Heart left ventricle (tissue), 13 donors: ENCODE results near the gene TAGAP.

Experiments used
- POLR2A ChIP-seq, 2 donors: fragments of 450-650 bp; IDR thresholded peaks; one replicate each; pipeline ENCODE4 v1.6.1; 2017; ENCODE audit warnings: antibody characterized with exemption in 2 of 2, mild to moderate bottlenecking in 2 of 2, moderate library complexity in 2 of 2
- TF ChIP-seq, protein P1 (sequence below), 12 donors: fragments of 200-600 bp; sonication (generic) in 4 of 12; IDR thresholded peaks; one replicate each; pipeline versions ENCODE4 v1.5.0 to v1.8.0; 2018 to 2022; ENCODE audit warnings: antibody characterized with exemption in 12 of 12, mild to moderate bottlenecking in 5 of 12
- donor health status: ischemic (EF 13 %, LVEDD 7.1; RV severe dilation, severe dysfunction).
- donor health status: DM: no; HTN: yes; CAD: no.
- donor health status: DM: no; HTN: no; CAD: no.
- donor health status: ischemic (EF 25% LVEDD 6.9; RV normal size, moderate dysfunction).
- donor health status: ischemic (EF 25% LVEDD 5.7; RV mildly dilated, moderate dysfunction).
- donor health status: ischemic (EF 35%, LVEDD 5.7; RV mildly dilated, moderate dysfunction).
- donor health status: nonischemic (EF 11% LVEDD 7.7; RV severe dilation, severe dysfunction).
- donor health status: DM: yes; HTN: yes; CAD: no.
- donor health status: PGD.
- donor health status: ischemic (EF 29% LVEDD 5.4; RV normal size, mild dysfunction).
- donor health status: nonischemic (EF 23%, LVEDD 6.1; RV moderate dilation, normal function).

DNA sequence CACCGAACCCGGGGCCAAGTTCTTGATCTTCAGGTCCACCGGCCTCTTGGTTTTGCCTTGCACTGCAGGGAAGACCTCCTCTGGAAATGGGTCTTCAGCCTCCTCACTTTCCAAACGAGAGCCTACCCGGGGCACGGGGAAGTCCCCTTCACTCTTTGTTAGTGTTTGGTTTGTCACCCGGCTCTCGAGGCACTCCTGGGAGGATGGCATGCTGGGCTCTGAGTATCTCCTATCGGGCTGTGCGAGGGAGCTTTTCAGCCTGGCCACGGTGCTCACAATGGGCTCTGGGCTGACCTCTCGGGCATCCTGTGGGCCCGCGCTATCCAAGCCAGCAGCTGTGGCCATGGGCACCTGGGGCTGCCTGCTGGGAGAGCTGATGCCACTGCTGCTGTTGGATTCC is 8.1 kb downstream of the TAGAP start:
- TF ChIP-seq, protein P1, sequence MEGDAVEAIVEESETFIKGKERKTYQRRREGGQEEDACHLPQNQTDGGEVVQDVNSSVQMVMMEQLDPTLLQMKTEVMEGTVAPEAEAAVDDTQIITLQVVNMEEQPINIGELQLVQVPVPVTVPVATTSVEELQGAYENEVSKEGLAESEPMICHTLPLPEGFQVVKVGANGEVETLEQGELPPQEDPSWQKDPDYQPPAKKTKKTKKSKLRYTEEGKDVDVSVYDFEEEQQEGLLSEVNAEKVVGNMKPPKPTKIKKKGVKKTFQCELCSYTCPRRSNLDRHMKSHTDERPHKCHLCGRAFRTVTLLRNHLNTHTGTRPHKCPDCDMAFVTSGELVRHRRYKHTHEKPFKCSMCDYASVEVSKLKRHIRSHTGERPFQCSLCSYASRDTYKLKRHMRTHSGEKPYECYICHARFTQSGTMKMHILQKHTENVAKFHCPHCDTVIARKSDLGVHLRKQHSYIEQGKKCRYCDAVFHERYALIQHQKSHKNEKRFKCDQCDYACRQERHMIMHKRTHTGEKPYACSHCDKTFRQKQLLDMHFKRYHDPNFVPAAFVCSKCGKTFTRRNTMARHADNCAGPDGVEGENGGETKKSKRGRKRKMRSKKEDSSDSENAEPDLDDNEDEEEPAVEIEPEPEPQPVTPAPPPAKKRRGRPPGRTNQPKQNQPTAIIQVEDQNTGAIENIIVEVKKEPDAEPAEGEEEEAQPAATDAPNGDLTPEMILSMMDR (IDR thresholded peaks at IDR 0.05) = no peak
- TF ChIP-seq POLR2A (IDR thresholded peaks at IDR 0.05) = no peak
